Left colon (tissue), 2 donors: ENCODE measurements around the gene RLBP1. TPM values are rescaled to one million over a fixed set of nuclear protein-coding genes. Genes with fewer than 3 reads are reported as not detected.

Source experiments
- ATAC-seq: fragments of 200-7000 bp; cut with Tn5 transposase; one replicate; pipeline ENCODE4 v1.9.1; 2020; ENCODE audit warnings: mild to moderate bottlenecking, moderate library complexity
- DNase-seq, 2 donors: peaks; one replicate each; pipeline ENCODE4 v3.0.0-alpha.2; 2020
- intact Hi-C, 2 donors: fragments of 100-400 bp; cut with DNase I in 1 of 2; cut with micrococcal nuclease in 1 of 2; formaldehyde crosslinking; loops; one replicate each; pipeline versions ENCODE4 v1.11.2 to v1.14.0; 2022; cut with DNase I, micrococcal nuclease
- total RNA-seq, 2 donors: library from RNA; stranded (reverse); fragmentation: NEBNext Ultra II Directional; extraction: Animal tissue kit (Norgen Biotek cat#: 25700); gene quantifications; one replicate each; pipeline ENCODE4 v1.2.1, GENCODE V29; 2021
- donor health status: DM: no; HTN: no; CAD: no.
- donor health status: DM: yes; HTN: yes; CAD: no.

The RLBP1 gene
- total RNA-seq, 2 donors from 2014 or later: not detected

GRCh38 chr15:89165677-89166076, 55.7 kb downstream of the RLBP1 start:
- intact Hi-C loops: no loop called here
- DNase-seq: no peak
- no peak for ATAC-seq

- intact Hi-C loops: no loop called here
- ATAC-seq (no peak), DNase-seq (no peak)
These were observed 56.6 kb downstream of the RLBP1 start for GRCh38 chr15:89164712-89165211.

GRCh38 chr15:89163271-89164055, 57.9 kb downstream of the RLBP1 start:
- intact Hi-C loops: no loop called here
- ATAC-seq (no peak), DNase-seq (no peak)

GRCh38 chr15:89161666-89162065, 59.7 kb downstream of the RLBP1 start:
- DNase-seq: no peak
- no peak for ATAC-seq
- intact Hi-C loops: no loop called here

Other genes starting within 250 kb of the RLBP1 start
- gene ABHD2, start 133.1 kb downstream of the RLBP1 start, total RNA-seq: 100 to 1,000 TPM; 100 to 112 TPM
- gene FANCI, start 22.4 kb upstream of the RLBP1 start, total RNA-seq: 10 to 100 TPM in 1 of 2 donors, 1 to 10 TPM in 1; 7.4 to 17.3 TPM
- 10 to 100 TPM; 70.3 to 71.0 TPM for gene POLG, start 113.2 kb upstream of the RLBP1 start, total RNA-seq